Epidermal melanocyte (primary cell): Measurements from ENCODE around the gene NR3C2.

Source experiments
- DNase-seq: peaks from one replicate; pipeline ENCODE4 v3.0.0; 2011; ENCODE audit warnings: low spot score; ENCODE audit not compliant: insufficient read length

The NR3C2 gene

GRCh38 chr4:148441986-148442831, at the start of gene NR3C2:
Gene NR3C2, minus strand, starts transcription at chr4:148442414.
- peak; percentile 99 for DNase-seq

DNA sequence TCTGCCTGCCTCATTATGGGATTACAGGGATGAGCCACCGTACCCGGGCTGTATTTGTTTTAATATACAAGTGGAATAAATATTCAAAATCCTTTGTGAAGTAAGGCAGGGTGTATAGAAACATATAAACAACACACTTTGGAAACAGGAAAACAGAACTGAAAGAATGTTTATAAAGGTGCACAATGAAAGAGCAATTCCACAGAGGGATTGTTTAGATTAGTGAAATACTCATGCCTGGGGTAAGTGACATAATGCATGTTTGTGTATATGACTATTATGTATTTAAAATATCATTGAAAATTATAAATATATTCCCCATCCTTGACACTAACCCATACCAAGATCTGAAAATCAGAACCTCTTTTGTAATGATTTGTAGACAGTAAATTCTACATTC, 45.0 kb upstream of the NR3C2 start:
- DNase-seq, result no peak

GRCh38 chr4:148481636-148482035, 39.4 kb upstream of the NR3C2 start:
- no peak for DNase-seq

GRCh38 chr4:148477276-148477675, 35.1 kb upstream of the NR3C2 start:
- DNase-seq, result no peak

DNA sequence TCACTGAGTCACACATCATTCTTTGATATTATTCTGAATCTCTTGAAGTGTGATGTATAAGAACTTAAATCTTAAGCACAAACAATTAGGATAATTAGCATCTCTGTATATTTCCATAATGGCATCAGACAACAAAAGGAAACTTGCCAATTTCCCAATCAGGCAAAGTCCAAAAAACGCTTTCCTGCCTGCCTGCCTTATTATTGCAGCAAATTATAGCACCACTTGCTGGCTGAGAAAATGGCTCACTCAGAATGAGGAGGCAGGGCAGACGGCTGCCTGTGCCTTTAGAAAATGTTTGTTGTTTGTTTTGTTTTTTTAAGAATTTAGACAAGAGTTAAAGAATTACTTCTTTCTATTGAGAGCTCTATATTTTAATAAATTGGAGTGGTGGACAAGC, 27.7 kb upstream of the NR3C2 start:
- no peak for DNase-seq

GRCh38 chr4:148454835-148455234, 12.6 kb upstream of the NR3C2 start:
- no peak for DNase-seq

GRCh38 chr4:148453833-148454232, 11.6 kb upstream of the NR3C2 start:
- DNase-seq, result no peak

DNA sequence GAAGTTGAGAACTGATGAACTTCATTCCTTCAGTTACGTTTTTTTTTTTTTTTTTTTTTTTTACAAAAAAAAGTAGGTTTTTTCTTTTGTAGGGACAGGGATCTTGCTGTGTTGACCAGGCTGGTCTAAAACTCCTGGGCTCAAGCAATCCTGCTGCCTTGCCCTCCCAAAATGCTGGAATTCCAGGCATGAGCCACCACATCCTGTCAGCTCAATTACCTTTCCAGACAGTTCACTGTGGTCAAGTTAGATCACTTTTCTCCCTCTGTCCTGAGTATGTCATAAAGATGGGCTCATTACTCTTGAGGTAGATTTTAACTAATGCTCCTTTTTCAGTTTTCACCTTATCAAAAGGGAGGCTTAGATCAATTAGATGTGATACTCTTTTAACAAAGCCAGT, 10.8 kb upstream of the NR3C2 start:
- DNase-seq, result no peak

DNA sequence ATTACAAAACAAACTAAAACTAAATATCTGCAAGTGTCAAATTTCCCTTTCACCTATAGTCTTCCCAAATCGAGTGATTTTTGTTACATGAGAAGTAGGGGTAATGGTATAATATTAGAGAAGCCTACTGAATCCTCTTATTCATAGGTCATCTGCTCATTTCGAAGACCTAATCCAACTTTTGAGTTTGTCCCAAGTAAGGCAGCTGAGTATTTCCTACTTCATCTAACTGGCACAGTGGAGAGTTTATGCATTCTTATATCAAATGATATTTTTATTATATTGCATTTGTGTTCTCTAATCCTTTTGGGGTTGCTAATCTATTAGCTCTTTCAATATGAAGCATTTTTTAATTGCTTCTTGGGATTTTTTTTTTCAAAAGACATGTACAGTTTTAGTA, 7.7 kb upstream of the NR3C2 start:
- DNase-seq, result no peak

- DNase-seq, result no peak
Measured at GRCh38 chr4:148448141-148448540, 5.9 kb upstream of the NR3C2 start.

DNA sequence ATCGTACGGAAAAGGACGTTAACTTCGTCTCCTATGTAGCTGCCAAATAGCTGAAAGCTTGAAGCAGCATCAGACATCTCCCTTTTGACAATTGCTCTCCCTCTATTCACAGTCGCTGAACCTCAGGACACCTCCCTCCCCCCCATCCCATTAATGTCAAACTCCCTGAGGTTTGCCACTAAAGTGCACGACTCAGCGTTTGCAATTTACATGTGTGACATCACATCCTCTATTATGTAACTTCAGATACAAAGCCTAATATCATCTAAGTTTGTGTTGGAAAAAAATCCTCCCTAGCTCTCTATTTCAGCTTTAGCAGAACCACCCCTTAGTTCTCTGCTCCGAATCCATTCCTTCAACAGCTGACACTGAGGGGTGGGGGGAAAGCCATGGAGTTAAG, 5.5 kb upstream of the NR3C2 start:
- no peak for DNase-seq

GRCh38 chr4:148445860-148446330, 3.7 kb upstream of the NR3C2 start:
- DNase-seq, result no peak

- no peak for DNase-seq
Measured at GRCh38 chr4:148445071-148445859, 3.1 kb upstream of the NR3C2 start.

GRCh38 chr4:148444296-148445070, 2.3 kb upstream of the NR3C2 start:
- no peak for DNase-seq

DNA sequence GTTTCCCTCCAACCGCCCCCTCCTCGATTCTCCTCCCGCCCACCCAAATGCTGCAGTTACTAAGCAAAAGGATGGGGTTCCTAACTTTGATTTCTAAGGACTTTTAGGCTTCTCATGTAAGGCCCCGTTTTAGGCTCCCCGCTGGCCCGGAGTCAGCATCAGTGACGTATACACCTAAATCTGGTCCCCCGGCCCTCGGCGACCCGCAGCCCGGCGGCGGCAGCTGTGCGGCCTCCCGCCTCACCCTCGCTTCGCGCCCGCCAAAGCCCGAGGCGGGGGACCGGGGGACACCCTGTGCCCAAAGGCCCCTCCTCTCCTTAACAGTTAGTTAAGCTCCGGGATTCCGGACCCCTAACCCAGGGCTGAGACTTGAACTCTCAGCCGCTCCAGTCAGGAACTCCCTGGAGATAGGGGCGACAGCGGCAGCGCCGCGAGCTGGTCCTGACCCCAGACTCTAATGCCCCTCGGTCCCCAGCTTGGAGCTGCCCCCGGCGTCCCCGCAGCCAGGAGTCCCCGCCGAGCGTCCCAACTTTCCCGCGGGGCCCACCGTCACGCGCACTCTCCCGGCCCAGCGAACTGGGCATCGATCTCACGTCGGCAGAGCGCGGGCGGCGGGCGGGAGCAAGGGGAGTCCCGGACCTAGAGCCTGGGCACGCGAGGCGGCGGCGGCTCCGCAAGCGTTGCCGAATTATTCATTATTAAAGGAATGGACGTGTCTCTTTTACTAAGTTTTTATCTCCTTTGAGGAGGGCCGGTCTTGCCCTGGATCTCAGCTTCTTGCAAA, 1.5 kb upstream of the NR3C2 start:
- DNase-seq, result no peak

DNA sequence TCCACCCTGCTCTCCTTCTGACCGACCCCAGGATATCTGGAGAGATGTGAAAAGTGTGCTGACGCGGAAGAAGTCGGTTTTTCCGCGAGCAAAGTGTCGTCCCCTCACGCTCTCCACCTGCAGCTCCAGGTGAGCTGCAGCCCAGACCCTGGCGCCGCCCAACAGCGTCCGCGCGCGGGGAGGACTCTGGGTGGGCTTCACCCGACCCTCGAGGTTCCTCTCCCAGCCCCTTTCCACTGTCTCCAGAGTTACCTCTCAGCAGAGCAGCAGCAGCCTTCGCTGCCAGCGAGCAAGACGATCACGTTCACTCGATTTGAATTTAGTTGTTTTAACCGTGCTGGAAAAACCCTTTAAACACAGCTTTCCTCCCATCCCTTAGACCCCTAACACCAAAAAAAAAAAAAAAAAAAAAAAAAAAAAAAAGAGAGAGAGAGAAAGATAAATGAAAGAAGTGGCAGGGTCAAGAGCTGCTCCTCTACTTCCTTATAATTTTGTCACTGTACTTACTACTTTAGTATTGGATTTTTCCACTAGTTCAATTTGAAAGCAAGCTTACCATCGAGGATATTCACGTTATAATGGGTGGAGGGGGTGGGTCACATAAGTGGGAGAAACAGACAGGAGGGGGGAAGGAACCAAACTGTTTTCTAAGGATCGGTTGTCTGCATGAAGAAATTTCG, 758 bp upstream of the NR3C2 start:
- DNase-seq, result no peak

DNA sequence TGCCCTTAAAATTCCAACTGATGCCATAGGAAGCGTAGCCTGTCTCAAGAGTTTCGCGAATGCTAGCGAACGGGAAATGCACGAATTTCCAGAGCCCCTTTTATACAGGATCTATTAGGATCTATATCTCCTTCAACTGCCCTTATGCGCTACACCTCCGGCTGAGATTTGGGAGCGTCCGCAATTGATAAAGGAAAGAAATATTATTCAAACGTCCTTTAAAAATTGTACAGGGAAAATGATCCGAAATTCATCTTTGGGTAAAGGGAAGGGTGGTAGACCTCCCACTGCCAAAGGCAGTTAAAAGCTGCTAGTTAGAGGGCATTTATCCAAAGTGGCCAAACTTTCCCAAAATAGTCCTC, 609 bp downstream of the NR3C2 start:
- DNase-seq, result no peak

DNA sequence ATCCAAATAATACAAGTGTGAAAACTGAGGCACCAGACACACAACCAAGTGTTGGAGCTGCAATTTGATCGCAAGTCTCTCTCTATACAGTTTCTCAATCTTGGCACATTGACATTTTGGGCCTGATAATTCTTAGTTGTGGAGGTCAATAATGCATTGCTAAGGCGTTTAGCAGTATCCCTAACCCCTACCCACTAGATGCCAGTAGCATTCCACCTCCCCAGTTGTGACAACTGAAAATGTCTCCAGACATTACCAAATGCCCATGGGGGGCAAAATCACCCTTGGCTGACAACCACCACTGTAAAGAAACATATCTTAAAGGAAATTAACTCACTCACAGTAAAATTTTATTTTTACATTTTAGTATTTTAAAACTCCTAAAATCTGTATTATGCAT, 4.2 kb downstream of the NR3C2 start:
- DNase-seq, result no peak

DNA sequence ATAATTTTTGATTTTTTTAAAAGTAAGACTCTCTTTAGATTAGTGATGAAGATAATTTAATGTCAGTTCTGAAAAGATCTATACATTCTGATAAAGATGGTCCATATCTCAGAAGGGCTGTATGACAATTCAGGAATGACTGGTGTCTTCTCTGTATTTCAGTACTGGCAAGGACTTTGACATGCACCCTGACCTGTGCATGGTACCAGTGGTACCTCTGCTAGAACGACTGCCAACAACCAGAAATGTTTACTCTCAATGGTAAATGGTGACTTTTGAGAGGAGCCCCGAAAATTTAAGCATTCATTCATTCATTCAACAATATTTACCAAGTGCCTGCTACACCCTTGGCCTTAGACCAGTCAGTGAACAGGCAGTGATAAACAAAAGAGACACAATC, 4.8 kb downstream of the NR3C2 start:
- no peak for DNase-seq

DNA sequence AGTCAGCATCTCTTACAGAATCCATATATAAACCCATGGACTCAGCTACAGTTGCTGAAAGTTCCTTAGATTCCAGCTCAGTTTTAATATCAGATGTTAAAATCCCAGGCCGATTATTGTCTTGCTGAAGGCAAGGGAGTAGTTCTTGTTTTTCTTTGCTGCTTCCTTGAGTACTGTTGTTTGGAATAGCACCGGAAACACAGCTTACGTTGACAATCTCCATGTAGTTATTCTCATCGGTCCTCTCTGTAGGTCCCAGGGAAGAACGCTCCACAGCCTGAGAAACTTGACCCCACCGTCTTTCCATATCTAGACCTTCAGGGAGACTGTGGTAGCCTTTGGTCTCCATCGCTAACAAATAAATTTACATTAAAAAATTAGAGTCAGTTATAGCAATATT, 5.7 kb downstream of the NR3C2 start:
- no peak for DNase-seq
